ENCODE data around the gene WDR82. TPM values are rescaled to one million over a fixed set of nuclear protein-coding genes. Genes with fewer than 3 reads are reported as not detected.

Gene WDR82
- total and polyA plus RNA-seq, 9 of the 15 experiments (the other 6 are each of a cell fraction or from before 2014, with no cell fraction given), result 6.4 to 62.9 (median 37.1) TPM

- Histone ChIP-seq H3K4me1 (replicated peaks in 1 of 2; ENCODE audit: control insufficient read depth in 2 of 2, insufficient read depth in 2 of 2, low read length in 2 of 2) (peaks cover 13 to 28% of the 10 kb centered on the region in 2 experiments; a peak in 4 of 5 replicates), H3K27ac (ENCODE audit: extremely low read depth, low read depth, low read length) (no peak overlapping the region), H3K79me2 (ENCODE audit: control insufficient read depth, insufficient read depth, low read length) (peaks cover 21% of the 10 kb centered on the region), H3K4me2 (ENCODE audit: insufficient read depth, low read length) (no peak overlapping the region), H3K4me3 (no peak overlapping the region), H4K20me1 (replicated peaks; ENCODE audit: control insufficient read depth, insufficient read depth, low read length) (no peaks in the 10 kb centered on the region), H3K27me3 (ENCODE audit: control insufficient read depth in 2 of 2, insufficient read depth in 2 of 2, low read length in 2 of 2) (no peaks in the 10 kb centered on the region), H2AFZ (ENCODE audit: low read depth, low read length) (no peak overlapping the region), H3K36me3 (ENCODE audit: control insufficient read depth, insufficient read depth, low read length) (peaks cover 4% of the 10 kb centered on the region; the same call in 2 of the 3 replicates), H3K9me3 (replicated peaks; ENCODE audit: control insufficient read depth, insufficient read depth, low read depth, low read length) (no peaks in the 10 kb centered on the region), H3K9ac (ENCODE audit: insufficient read depth in 1 of 2, low read depth in 2 of 2, low read length in 2 of 2) (peak overlapping the region in 1 of 2 experiments; percentile 13; a peak in 1 of 4 replicates), H3K9me1 (ENCODE audit: control insufficient read depth, insufficient read depth, low read length) (peaks cover 3% of the 10 kb centered on the region)
- BruUV-seq (replicated peaks), result no TSS peak
- intact Hi-C loops (cut with micrococcal nuclease) (loop anchor here (5.0 kb wide), 2 partner anchors 157 to 288 kb away; partner anchors contain the start of gene SEMA3G), in situ Hi-C loops (cut with MboI) (loop anchor here (5.0 to 10.0 kb wide), 3 partner anchors 52 to 155 kb away; partner anchors contain the start of gene SEMA3G)
- DNase-seq (ENCODE audit: extremely low read depth in 1 of 4, low spot score in 3 of 4), result no peak
- WGBS (ENCODE audit: insufficient coverage, low coverage, missing lambda C conversion rate), result 64% methylated on average over 9 of the region's 15 CpGs
- no peak for FAIRE-seq
- POLR2A ChIA-PET, result interaction anchor here (1.1 to 1.4 kb wide), 3 partner anchors 10 to 64 kb away, joined by 3 to 4 read pairs (median 4); no protein-coding TSS in a partner anchor
- ATAC-seq, result no peak
- CTCF ChIA-PET (ENCODE audit: low intra/inter-chr PET ratio), result interaction anchor here (1.0 to 1.9 kb wide), 2 partner anchors 59 to 95 kb away, joined by 3 to 10 read pairs; no protein-coding TSS in a partner anchor
- TF ChIP-seq, protein P1, sequence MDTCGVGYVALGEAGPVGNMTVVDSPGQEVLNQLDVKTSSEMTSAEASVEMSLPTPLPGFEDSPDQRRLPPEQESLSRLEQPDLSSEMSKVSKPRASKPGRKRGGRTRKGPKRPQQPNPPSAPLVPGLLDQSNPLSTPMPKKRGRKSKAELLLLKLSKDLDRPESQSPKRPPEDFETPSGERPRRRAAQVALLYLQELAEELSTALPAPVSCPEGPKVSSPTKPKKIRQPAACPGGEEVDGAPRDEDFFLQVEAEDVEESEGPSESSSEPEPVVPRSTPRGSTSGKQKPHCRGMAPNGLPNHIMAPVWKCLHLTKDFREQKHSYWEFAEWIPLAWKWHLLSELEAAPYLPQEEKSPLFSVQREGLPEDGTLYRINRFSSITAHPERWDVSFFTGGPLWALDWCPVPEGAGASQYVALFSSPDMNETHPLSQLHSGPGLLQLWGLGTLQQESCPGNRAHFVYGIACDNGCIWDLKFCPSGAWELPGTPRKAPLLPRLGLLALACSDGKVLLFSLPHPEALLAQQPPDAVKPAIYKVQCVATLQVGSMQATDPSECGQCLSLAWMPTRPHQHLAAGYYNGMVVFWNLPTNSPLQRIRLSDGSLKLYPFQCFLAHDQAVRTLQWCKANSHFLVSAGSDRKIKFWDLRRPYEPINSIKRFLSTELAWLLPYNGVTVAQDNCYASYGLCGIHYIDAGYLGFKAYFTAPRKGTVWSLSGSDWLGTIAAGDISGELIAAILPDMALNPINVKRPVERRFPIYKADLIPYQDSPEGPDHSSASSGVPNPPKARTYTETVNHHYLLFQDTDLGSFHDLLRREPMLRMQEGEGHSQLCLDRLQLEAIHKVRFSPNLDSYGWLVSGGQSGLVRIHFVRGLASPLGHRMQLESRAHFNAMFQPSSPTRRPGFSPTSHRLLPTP (IDR thresholded peaks at IDR 0.05; ENCODE audit: borderline replicate concordance, extremely low read depth, insufficient read length), result no peak
- TF ChIP-seq POLR3G (IDR thresholded peaks at IDR 0.05; ENCODE audit: extremely low read depth, insufficient read length, insufficient replicate concordance) (no peak), ZBTB8A (IDR thresholded peaks at IDR 0.05; ENCODE audit: partially characterized antibody) (no peak), PYGO2 (tag; IDR thresholded peaks at IDR 0.05) (no peak), MCM7 (IDR thresholded peaks at IDR 0.05) (no peak), MYBL2 (IDR thresholded peaks at IDR 0.05; ENCODE audit: low read depth) (no peak), MYBL2 (CRISPR knock-in tag; IDR thresholded peaks at IDR 0.05; ENCODE audit: borderline replicate concordance) (no peak), ETV6 (IDR thresholded peaks at IDR 0.05; ENCODE audit: borderline replicate concordance in 1 of 2, low read depth in 2 of 2, low read length in 1 of 2) (no peak), ETV6 (CRISPR knock-in tag; IDR thresholded peaks at IDR 0.05; ENCODE audit: borderline replicate concordance) (no peak), MYNN (IDR thresholded peaks at IDR 0.05) (no peak), MYNN (CRISPR knock-in tag; IDR thresholded peaks at IDR 0.05) (no peak), RBM25 (IDR thresholded peaks at IDR 0.05; ENCODE audit: low read depth, low read length, severe bottlenecking) (no peak), ZNF12 (CRISPR knock-in tag; IDR thresholded peaks at IDR 0.05) (no peak), NR1H2 (CRISPR knock-in tag; IDR thresholded peaks at IDR 0.05) (no peak)
- TF ChIP-seq, protein P2, sequence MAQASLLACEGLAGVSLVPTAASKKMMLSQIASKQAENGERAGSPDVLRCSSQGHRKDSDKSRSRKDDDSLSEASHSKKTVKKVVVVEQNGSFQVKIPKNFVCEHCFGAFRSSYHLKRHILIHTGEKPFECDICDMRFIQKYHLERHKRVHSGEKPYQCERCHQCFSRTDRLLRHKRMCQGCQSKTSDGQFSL (CRISPR knock-in tag; IDR thresholded peaks at IDR 0.05), result no peak
- TF ChIP-seq, protein P2 (tag; IDR thresholded peaks at IDR 0.05), result no peak
- TF ChIP-seq, protein P3, sequence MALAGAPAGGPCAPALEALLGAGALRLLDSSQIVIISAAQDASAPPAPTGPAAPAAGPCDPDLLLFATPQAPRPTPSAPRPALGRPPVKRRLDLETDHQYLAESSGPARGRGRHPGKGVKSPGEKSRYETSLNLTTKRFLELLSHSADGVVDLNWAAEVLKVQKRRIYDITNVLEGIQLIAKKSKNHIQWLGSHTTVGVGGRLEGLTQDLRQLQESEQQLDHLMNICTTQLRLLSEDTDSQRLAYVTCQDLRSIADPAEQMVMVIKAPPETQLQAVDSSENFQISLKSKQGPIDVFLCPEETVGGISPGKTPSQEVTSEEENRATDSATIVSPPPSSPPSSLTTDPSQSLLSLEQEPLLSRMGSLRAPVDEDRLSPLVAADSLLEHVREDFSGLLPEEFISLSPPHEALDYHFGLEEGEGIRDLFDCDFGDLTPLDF (CRISPR knock-in tag; IDR thresholded peaks at IDR 0.05), result no peak
Observed at GRCh38 chr3:52289747-52290595, 11.5 kb upstream of the WDR82 start.
